GM23338 (cell line): ENCODE measurements around the gene BMPR2. TPM values are rescaled to one million over a fixed set of nuclear protein-coding genes. Genes with fewer than 3 reads are reported as not detected.

Experiments
- ATAC-seq: fragments of 200-7000 bp; cut with Tn5 transposase; 3 replicates; pipeline ENCODE4 v1.9.1; 2020
- DNase-seq: peaks from one replicate; pipeline ENCODE4 v3.0.0-alpha.2; 2015; ENCODE audit warnings: low spot score
- H2AFZ ChIP-seq: fragments of 200-600 bp; sonication (generic); 2 replicates; pipeline ENCODE4 v1.8.0; 2016; ENCODE audit warnings: antibody characterized with exemption, mild to moderate bottlenecking, moderate library complexity
- H3F3A ChIP-seq: fragments of 200-600 bp; sonication (generic); replicated peaks from 2 replicates; pipeline ENCODE4 v1.8.0; 2017; ENCODE audit warnings: antibody characterized with exemption, mixed run types, low read depth
- H3K27ac ChIP-seq: fragments of 200-600 bp; sonication (generic); 2 replicates; pipeline ENCODE4 v1.6.1; 2016; ENCODE audit warnings: low read depth
- H3K27me3 ChIP-seq: fragments of 200-600 bp; sonication (generic); 2 replicates; pipeline ENCODE4 v1.8.0; 2016; ENCODE audit warnings: mild to moderate bottlenecking, mixed run types, moderate library complexity; ENCODE audit not compliant: insufficient read depth
- H3K36me3 ChIP-seq: fragments of 200-600 bp; sonication (generic); 2 replicates; pipeline ENCODE4 v1.8.0; 2016; ENCODE audit warnings: mild to moderate bottlenecking; ENCODE audit not compliant: insufficient read depth
- H3K4me1 ChIP-seq: fragments of 200-600 bp; sonication (generic); 2 replicates; pipeline ENCODE4 v1.8.0; 2016; ENCODE audit warnings: mild to moderate bottlenecking, moderate library complexity; ENCODE audit not compliant: insufficient read depth
- H3K4me2 ChIP-seq: fragments of 200-600 bp; sonication (generic); 2 replicates; pipeline ENCODE4 v1.7.1; 2017; ENCODE audit warnings: mixed run types
- H3K4me3 ChIP-seq: fragments of 200-600 bp; sonication (generic); 2 replicates; pipeline ENCODE4 v1.6.1; 2016; ENCODE audit warnings: mixed run types
- H3K79me2 ChIP-seq: fragments of 200-600 bp; sonication (generic); replicated peaks from 2 replicates; pipeline ENCODE4 v1.8.0; 2017; ENCODE audit warnings: mild to moderate bottlenecking; ENCODE audit not compliant: insufficient read depth
- H3K9me2 ChIP-seq: fragments of 200-600 bp; sonication (generic); 2 replicates; pipeline ENCODE4 v1.8.0; 2017; ENCODE audit not compliant: insufficient read depth
- H4K20me1 ChIP-seq: fragments of 200-600 bp; sonication (generic); replicated peaks from 2 replicates; pipeline ENCODE4 v1.8.0; 2017; ENCODE audit warnings: mild to moderate bottlenecking; ENCODE audit not compliant: insufficient read depth
- H3K27ac Mint-ChIP-seq: 2 replicates; pipeline ENCODE4 v1.8.0; 2020; ENCODE audit warnings: inconsistent platforms, mild to moderate bottlenecking, moderate library complexity, mixed read lengths
- H3K27me3 Mint-ChIP-seq: 3 replicates; pipeline ENCODE4 v1.8.0; 2022; ENCODE audit warnings: low read depth, mild to moderate bottlenecking, moderate library complexity, mixed read lengths, inconsistent platforms; ENCODE audit not compliant: insufficient read depth, poor library complexity
- H3K36me3 Mint-ChIP-seq: 3 replicates; pipeline ENCODE4 v1.8.0; 2021; ENCODE audit warnings: low read depth, mild to moderate bottlenecking, inconsistent platforms, moderate library complexity, mixed read lengths
- H3K4me1 Mint-ChIP-seq: 3 replicates; pipeline ENCODE4 v1.8.0; 2020; ENCODE audit warnings: mild to moderate bottlenecking, inconsistent platforms, mixed read lengths
- H3K4me3 Mint-ChIP-seq: 3 replicates; pipeline ENCODE4 v1.8.0; 2021; ENCODE audit warnings: moderate library complexity, mild to moderate bottlenecking, inconsistent platforms, mixed read lengths
- H3K9me3 Mint-ChIP-seq: 3 replicates; pipeline ENCODE4 v1.8.0; 2020; ENCODE audit warnings: moderate library complexity, mild to moderate bottlenecking, inconsistent platforms, mixed read lengths
- CREB1 ChIP-seq: fragments of 250-450 bp; sonication (Bioruptor Pico); IDR thresholded peaks from 2 replicates; pipeline ENCODE4 v1.5.0; 2020; ENCODE audit warnings: low read depth, mild to moderate bottlenecking, moderate library complexity
- JUNB ChIP-seq: IDR thresholded peaks from one replicate; pipeline ENCODE4 v1.6.1; 2016; ENCODE audit warnings: antibody characterized with exemption; ENCODE audit not compliant: unreplicated experiment
- NANOG ChIP-seq: IDR thresholded peaks from 2 replicates; pipeline ENCODE4 v1.6.1; 2016; ENCODE audit warnings: antibody characterized with exemption, borderline replicate concordance
- ZNF114 ChIP-seq: fragments of 250-450 bp; sonication (Bioruptor Pico); IDR thresholded peaks from 2 replicates; pipeline ENCODE4 v1.5.0; 2020; ENCODE audit warnings: mild to moderate bottlenecking, moderate library complexity
- polyA plus RNA-seq: library from polyadenylated mRNA; unstranded; fragments of >200 nt; fragmentation: Nextera tagmentation; extraction: Ambion mirVana; gene quantifications from 2 replicates; pipeline ENCODE4 v1.2.1, GENCODE V29; 2016
- total RNA-seq: library from RNA; depleted of rRNA; stranded (reverse); fragments of >200 nt; shearing (Covaris generic); gene quantifications from 2 replicates; pipeline ENCODE4 v1.2.3, GENCODE V29; 2014
- TF ChIP-seq, protein P1 (sequence below): fragments of 250-450 bp; sonication (Bioruptor Pico); IDR thresholded peaks from 2 replicates; pipeline ENCODE4 v1.5.0; 2020; ENCODE audit warnings: mild to moderate bottlenecking, moderate library complexity
- TF ChIP-seq, protein P2 (sequence below): IDR thresholded peaks from one replicate; pipeline ENCODE4 v1.6.1; 2018; ENCODE audit warnings: antibody characterized with exemption; ENCODE audit not compliant: unreplicated experiment
- TF ChIP-seq, protein P3 (sequence below): IDR thresholded peaks from 2 replicates; pipeline ENCODE4 v1.6.1; 2016; ENCODE audit warnings: antibody characterized with exemption

BMPR2 gene
- total and polyA plus RNA-seq, 2 experiments from 2014 or later, result 6.7 to 21.6 TPM

DNA sequence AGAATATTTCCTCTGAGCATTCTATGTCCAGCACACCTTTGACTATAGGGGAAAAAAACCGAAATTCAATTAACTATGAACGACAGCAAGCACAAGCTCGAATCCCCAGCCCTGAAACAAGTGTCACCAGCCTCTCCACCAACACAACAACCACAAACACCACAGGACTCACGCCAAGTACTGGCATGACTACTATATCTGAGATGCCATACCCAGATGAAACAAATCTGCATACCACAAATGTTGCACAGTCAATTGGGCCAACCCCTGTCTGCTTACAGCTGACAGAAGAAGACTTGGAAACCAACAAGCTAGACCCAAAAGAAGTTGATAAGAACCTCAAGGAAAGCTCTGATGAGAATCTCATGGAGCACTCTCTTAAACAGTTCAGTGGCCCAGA is 179.2 kb downstream of the BMPR2 start (continued):
- TF ChIP-seq, protein P1, sequence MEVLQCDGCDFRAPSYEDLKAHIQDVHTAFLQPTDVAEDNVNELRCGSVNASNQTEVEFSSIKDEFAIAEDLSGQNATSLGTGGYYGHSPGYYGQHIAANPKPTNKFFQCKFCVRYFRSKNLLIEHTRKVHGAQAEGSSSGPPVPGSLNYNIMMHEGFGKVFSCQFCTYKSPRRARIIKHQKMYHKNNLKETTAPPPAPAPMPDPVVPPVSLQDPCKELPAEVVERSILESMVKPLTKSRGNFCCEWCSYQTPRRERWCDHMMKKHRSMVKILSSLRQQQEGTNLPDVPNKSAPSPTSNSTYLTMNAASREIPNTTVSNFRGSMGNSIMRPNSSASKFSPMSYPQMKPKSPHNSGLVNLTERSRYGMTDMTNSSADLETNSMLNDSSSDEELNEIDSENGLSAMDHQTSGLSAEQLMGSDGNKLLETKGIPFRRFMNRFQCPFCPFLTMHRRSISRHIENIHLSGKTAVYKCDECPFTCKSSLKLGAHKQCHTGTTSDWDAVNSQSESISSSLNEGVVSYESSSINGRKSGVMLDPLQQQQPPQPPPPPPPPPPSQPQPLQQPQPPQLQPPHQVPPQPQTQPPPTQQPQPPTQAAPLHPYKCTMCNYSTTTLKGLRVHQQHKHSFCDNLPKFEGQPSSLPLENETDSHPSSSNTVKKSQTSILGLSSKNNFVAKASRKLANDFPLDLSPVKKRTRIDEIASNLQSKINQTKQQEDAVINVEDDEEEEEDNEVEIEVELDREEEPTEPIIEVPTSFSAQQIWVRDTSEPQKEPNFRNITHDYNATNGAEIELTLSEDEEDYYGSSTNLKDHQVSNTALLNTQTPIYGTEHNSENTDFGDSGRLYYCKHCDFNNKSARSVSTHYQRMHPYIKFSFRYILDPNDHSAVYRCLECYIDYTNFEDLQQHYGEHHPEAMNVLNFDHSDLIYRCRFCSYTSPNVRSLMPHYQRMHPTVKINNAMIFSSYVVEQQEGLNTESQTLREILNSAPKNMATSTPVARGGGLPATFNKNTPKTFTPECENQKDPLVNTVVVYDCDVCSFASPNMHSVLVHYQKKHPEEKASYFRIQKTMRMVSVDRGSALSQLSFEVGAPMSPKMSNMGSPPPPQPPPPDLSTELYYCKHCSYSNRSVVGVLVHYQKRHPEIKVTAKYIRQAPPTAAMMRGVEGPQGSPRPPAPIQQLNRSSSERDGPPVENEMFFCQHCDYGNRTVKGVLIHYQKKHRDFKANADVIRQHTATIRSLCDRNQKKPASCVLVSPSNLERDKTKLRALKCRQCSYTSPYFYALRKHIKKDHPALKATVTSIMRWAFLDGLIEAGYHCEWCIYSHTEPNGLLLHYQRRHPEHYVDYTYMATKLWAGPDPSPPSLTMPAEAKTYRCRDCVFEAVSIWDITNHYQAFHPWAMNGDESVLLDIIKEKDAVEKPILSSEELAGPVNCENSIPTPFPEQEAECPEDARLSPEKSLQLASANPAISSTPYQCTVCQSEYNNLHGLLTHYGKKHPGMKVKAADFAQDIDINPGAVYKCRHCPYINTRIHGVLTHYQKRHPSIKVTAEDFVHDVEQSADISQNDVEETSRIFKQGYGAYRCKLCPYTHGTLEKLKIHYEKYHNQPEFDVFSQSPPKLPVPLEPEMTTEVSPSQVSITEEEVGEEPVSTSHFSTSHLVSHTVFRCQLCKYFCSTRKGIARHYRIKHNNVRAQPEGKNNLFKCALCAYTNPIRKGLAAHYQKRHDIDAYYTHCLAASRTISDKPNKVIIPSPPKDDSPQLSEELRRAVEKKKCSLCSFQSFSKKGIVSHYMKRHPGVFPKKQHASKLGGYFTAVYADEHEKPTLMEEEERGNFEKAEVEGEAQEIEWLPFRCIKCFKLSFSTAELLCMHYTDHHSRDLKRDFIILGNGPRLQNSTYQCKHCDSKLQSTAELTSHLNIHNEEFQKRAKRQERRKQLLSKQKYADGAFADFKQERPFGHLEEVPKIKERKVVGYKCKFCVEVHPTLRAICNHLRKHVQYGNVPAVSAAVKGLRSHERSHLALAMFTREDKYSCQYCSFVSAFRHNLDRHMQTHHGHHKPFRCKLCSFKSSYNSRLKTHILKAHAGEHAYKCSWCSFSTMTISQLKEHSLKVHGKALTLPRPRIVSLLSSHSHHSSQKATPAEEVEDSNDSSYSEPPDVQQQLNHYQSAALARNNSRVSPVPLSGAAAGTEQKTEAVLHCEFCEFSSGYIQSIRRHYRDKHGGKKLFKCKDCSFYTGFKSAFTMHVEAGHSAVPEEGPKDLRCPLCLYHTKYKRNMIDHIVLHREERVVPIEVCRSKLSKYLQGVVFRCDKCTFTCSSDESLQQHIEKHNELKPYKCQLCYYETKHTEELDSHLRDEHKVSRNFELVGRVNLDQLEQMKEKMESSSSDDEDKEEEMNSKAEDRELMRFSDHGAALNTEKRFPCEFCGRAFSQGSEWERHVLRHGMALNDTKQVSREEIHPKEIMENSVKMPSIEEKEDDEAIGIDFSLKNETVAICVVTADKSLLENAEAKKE, result no peak

GRCh38 chr2:202560200-202560599 is 184.1 kb downstream of the BMPR2 start:
- no peaks in the 10 kb centered on the region for H3K9me3 Mint-ChIP-seq
- no peak overlapping the region for H3K27ac Mint-ChIP-seq
- ATAC-seq, result no peak
- TF ChIP-seq, protein P2, sequence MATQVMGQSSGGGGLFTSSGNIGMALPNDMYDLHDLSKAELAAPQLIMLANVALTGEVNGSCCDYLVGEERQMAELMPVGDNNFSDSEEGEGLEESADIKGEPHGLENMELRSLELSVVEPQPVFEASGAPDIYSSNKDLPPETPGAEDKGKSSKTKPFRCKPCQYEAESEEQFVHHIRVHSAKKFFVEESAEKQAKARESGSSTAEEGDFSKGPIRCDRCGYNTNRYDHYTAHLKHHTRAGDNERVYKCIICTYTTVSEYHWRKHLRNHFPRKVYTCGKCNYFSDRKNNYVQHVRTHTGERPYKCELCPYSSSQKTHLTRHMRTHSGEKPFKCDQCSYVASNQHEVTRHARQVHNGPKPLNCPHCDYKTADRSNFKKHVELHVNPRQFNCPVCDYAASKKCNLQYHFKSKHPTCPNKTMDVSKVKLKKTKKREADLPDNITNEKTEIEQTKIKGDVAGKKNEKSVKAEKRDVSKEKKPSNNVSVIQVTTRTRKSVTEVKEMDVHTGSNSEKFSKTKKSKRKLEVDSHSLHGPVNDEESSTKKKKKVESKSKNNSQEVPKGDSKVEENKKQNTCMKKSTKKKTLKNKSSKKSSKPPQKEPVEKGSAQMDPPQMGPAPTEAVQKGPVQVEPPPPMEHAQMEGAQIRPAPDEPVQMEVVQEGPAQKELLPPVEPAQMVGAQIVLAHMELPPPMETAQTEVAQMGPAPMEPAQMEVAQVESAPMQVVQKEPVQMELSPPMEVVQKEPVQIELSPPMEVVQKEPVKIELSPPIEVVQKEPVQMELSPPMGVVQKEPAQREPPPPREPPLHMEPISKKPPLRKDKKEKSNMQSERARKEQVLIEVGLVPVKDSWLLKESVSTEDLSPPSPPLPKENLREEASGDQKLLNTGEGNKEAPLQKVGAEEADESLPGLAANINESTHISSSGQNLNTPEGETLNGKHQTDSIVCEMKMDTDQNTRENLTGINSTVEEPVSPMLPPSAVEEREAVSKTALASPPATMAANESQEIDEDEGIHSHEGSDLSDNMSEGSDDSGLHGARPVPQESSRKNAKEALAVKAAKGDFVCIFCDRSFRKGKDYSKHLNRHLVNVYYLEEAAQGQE, result no peak
- TF ChIP-seq ZNF114 (CRISPR knock-in tag), result no peak
- no peak for TF ChIP-seq NANOG
- TF ChIP-seq JUNB, result no peak
- no peak for TF ChIP-seq CREB1 (CRISPR knock-in tag)
- TF ChIP-seq, protein P3, sequence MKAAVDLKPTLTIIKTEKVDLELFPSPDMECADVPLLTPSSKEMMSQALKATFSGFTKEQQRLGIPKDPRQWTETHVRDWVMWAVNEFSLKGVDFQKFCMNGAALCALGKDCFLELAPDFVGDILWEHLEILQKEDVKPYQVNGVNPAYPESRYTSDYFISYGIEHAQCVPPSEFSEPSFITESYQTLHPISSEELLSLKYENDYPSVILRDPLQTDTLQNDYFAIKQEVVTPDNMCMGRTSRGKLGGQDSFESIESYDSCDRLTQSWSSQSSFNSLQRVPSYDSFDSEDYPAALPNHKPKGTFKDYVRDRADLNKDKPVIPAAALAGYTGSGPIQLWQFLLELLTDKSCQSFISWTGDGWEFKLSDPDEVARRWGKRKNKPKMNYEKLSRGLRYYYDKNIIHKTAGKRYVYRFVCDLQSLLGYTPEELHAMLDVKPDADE, result no peak

More at GRCh38 chr2:202560200-202560599, 184.1 kb downstream of the BMPR2 start:
- Mint-ChIP-seq H3K36me3 (peaks cover 13% of the 10 kb centered on the region; the same call in 2 of the 3 replicates), H3K27me3 (no peaks in the 10 kb centered on the region), H3K4me1 (no peaks in the 10 kb centered on the region), H3K4me3 (no peak overlapping the region)
- Histone ChIP-seq H3K27ac (no peak overlapping the region), H3K36me3 (no peaks in the 10 kb centered on the region; the same call in 1 of the 2 replicates), H3K27me3 (no peaks in the 10 kb centered on the region), H3K4me3 (no peak overlapping the region), H3F3A (no peaks in the 10 kb centered on the region), H3K4me2 (no peak overlapping the region), H3K9me2 (no peaks in the 10 kb centered on the region), H2AFZ (no peak overlapping the region), H3K79me2 (no peaks in the 10 kb centered on the region), H4K20me1 (no peaks in the 10 kb centered on the region; the same call in 1 of the 2 replicates), H3K4me1 (no peaks in the 10 kb centered on the region)
- DNase-seq, result no peak
